ENCODE data around the gene ALOX12B. TPM values are rescaled to one million over a fixed set of nuclear protein-coding genes. Genes with fewer than 3 reads are reported as not detected.

Gene ALOX12B
- polyA plus RNA-seq, 1 of the 3 experiments (the other 2 are of a cell fraction), result 0.20 TPM

- Histone ChIP-seq H3K9ac (no peak overlapping the region), H3K27ac (ENCODE audit: low read depth in 2 of 2, low read length in 1 of 2) (no peak overlapping the region), H3K79me2 (ENCODE audit: insufficient read depth) (no peaks in the 10 kb centered on the region), H3K36me3 (replicated peaks in 1 of 2; ENCODE audit: control insufficient read depth in 1 of 2, insufficient read depth in 2 of 2, low read length in 1 of 2) (no peaks in the 10 kb centered on the region), H3K27me3 (ENCODE audit: insufficient read depth) (peaks cover 10% of the 10 kb centered on the region), H4K20me1 (ENCODE audit: insufficient read depth) (no peaks in the 10 kb centered on the region), H3K9me2 (no peaks in the 10 kb centered on the region), H2AFZ (ENCODE audit: low read depth) (no peak overlapping the region), H3F3A (replicated peaks; ENCODE audit: insufficient read depth) (no peaks in the 10 kb centered on the region), H3K4me2 (no peak overlapping the region), H3K4me3 (ENCODE audit: low read depth in 2 of 2, low read length in 1 of 2) (no peak overlapping the region), H3K4me1 (ENCODE audit: control insufficient read depth in 1 of 2, insufficient read depth in 2 of 2, low read depth in 1 of 2, low read length in 1 of 2) (no peaks in the 10 kb centered on the region), H3K9me3 (no peaks in the 10 kb centered on the region)
- POLR2A ChIA-PET, result no interaction called here
- DNase-seq, result no peak
- 57% methylated on average over 18 of the region's 24 CpGs for WGBS (ENCODE audit: low lambda C conversion rate)
- no peak for TF ChIP-seq TEAD4 (IDR thresholded peaks at IDR 0.05; ENCODE audit: borderline replicate concordance, insufficient read depth)
- TF ChIP-seq NRF1 (IDR thresholded peaks at IDR 0.05; ENCODE audit: low read depth, low read length), result no peak
- TF ChIP-seq EP300 (IDR thresholded peaks at IDR 0.05; ENCODE audit: borderline replicate concordance in 1 of 2, low read depth in 1 of 2, low read length in 1 of 2), result no peak
- TF ChIP-seq TCF12 (IDR thresholded peaks at IDR 0.05), result no peak
- CTCF ChIA-PET, result interaction anchor here (0.9 to 9.7 kb wide), 6 partner anchors 10 to 149 kb away, joined by 3 to 143 read pairs (median 6); no protein-coding TSS in a partner anchor
Measured at GRCh38 chr17:8046929-8047768, 40.4 kb downstream of the ALOX12B start.

- TF ChIP-seq FOXJ3 (CRISPR knock-in tag; IDR thresholded peaks at IDR 0.05) (no peak), SIN3A (IDR thresholded peaks at IDR 0.05; ENCODE audit: borderline replicate concordance, low read depth, low read length) (no peak), SMC3 (IDR thresholded peaks at IDR 0.05; ENCODE audit: low read depth, low read length) (no peak), ZBTB33 (IDR thresholded peaks at IDR 0.05; ENCODE audit: borderline replicate concordance, low read depth) (no peak), TAF1 (IDR thresholded peaks at IDR 0.05; ENCODE audit: borderline replicate concordance, low read depth, low read length) (no peak), JUND (IDR thresholded peaks at IDR 0.05) (no peak), MEF2A (IDR thresholded peaks at IDR 0.05; ENCODE audit: borderline replicate concordance, low read depth) (no peak), TEAD4 (IDR thresholded peaks at IDR 0.05; ENCODE audit: borderline replicate concordance, insufficient read depth) (no peak), ELF1 (IDR thresholded peaks at IDR 0.05) (no peak), CHD2 (IDR thresholded peaks at IDR 0.05; ENCODE audit: low read length, partially characterized antibody) (no peak), PBX3 (IDR thresholded peaks at IDR 0.05) (no peak), RXRA (IDR thresholded peaks at IDR 0.05; ENCODE audit: borderline replicate concordance, low read depth) (no peak), EP300 (IDR thresholded peaks at IDR 0.05; ENCODE audit: borderline replicate concordance in 1 of 2, low read depth in 1 of 2, low read length in 1 of 2) (no peak), TCF12 (IDR thresholded peaks at IDR 0.05) (no peak), NRF1 (IDR thresholded peaks at IDR 0.05; ENCODE audit: low read depth, low read length) (no peak)
- Histone ChIP-seq H3K4me2 (no peak overlapping the region), H3F3A (replicated peaks; ENCODE audit: insufficient read depth) (peaks cover under 1% of the 10 kb centered on the region), H3K27me3 (ENCODE audit: insufficient read depth) (peaks cover 10% of the 10 kb centered on the region), H3K9me3 (no peaks in the 10 kb centered on the region), H3K36me3 (replicated peaks in 1 of 2; ENCODE audit: control insufficient read depth in 1 of 2, insufficient read depth in 2 of 2, low read length in 1 of 2) (no peaks in the 10 kb centered on the region), H3K9me2 (no peaks in the 10 kb centered on the region), H3K79me2 (ENCODE audit: insufficient read depth) (no peaks in the 10 kb centered on the region), H3K4me1 (ENCODE audit: control insufficient read depth in 1 of 2, insufficient read depth in 2 of 2, low read depth in 1 of 2, low read length in 1 of 2) (no peaks in the 10 kb centered on the region), H2AFZ (ENCODE audit: low read depth) (no peak overlapping the region), H3K4me3 (ENCODE audit: low read depth in 2 of 2, low read length in 1 of 2) (no peak overlapping the region), H4K20me1 (ENCODE audit: insufficient read depth) (no peaks in the 10 kb centered on the region), H3K9ac (no peak overlapping the region), H3K27ac (ENCODE audit: low read depth in 2 of 2, low read length in 1 of 2) (no peak overlapping the region)
- WGBS (ENCODE audit: low lambda C conversion rate), result 82% methylated on average over 5 of the region's 11 CpGs
- ChIA-PET CTCF (interaction anchor here (0.8 to 9.7 kb wide), 9 partner anchors 11 to 303 kb away, joined by 3 to 143 read pairs (median 6); no protein-coding TSS in a partner anchor), POLR2A (no interaction called here)
- DNase-seq, result no peak
Measured at GRCh38 chr17:8046306-8046928, 41.1 kb downstream of the ALOX12B start.
